COLO668 (cell line): ENCODE data around the gene NPRL2.

Experiments
- DNase-seq: peaks from one replicate; lab custom pipeline; 2025; ENCODE audit not compliant: unreplicated experiment; lab: John Stamatoyannopoulos, UW

Gene NPRL2

DNA sequence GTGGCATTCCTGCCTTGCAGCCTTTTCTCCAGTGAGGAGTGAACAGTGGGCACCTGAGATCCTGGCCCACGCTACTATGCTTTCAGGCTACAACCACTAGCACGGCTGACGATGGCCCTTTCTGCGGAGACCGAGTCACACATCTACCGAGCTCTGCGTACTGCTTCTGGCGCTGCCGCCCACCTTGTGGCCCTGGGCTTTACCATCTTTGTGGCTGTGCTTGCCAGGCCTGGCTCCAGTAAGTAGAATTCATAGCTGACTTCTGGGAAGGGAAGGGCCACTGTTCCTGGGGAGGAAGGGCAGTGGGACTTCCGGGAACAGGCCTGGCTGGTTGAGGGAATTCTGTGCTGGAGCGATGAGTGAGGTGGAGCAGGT, 735 bp upstream of the NPRL2 start:
- peak; percentile 25 for DNase-seq

GRCh38 chr3:50350213-50350526, 405 bp downstream of the NPRL2 start:
- DNase-seq: no peak

DNA sequence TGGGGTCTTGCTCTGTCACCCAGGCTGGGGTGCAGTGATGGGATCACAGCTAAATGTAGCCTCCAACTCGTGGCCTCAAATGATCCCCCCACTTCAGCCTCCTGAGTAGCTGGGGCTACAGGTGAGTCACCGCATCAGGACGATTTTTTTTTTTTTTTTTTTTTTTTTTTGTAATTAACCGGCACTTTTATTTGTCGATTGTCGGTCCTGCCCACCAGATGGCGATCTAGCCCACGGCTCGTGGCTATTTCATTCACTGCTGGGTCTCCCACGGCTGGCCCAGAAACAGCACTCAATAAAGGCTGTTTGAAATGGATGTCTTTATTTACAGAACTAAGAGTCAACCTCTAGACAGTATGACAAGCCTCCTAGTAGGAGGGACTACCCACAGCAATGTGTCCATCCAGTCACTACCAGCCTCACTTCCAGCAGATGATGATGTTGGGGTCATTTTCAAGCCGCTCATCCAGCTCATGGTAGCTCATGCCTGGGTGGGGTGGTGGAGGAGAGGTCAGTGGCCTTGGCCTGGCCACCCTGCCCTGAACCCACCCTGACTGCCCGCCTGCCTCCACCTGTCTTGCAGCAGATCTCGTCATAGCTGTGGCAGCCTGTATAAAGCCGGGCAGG, 3.3 kb downstream of the NPRL2 start:
- peak; percentile 56 for DNase-seq

DNA sequence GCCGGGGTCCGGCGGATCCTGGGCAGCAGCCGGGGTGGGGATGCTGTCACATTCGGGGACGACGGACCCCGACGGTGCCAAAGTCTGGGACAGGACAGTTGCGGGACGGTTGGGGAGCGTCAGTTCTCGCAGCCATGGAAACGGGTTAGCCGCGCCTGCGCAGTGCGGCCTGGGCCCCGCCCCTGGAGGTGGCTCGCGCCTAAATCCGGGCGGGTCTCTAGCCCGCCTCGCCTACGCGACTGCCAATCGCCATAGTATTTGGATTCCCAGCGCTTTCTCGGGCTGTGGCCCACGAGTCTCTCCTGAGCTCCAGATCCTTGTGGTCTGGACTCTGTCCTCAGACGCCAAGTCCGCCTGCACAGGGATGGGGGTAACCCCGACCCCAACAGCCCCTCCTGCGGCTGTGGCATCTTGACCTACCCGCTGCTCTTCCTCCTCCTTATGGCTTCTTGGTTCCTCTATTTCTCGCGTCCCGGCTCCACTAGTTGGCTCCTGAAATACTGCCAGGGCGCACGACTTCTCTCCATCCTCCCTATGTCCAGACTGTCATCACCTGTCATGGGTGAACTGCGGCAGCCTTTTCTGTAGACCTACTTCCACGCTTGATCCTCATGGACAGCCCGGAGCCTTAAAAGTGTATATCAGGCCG, 4.9 kb downstream of the NPRL2 start, which contains the start of gene ZMYND10:
Gene ZMYND10, minus strand, starts transcription at position 147 of the 649 bp plus-strand sequence. CDS start 153 bp downstream, outside the sequence.
- DNase-seq: no peak

DNA sequence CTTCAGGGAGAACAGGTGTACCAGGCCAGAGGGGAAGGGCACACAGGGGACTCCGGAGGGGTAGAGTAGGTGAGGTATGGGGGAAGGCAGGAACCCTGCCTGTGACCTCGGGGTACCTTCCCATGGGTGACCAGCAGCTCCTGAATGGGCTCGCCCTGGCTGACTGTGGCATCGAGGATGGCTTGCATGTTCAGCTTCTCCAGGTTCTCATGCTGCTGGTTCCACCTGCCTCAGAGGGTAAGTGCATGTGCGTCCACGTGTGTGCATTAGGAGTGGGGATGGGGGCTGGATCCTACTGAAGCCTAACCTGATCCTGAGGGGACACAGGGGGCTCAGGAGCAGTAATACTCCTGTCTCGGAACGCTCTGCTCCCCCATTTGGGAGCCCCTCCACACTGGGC, 5.6 kb downstream of the NPRL2 start:
- no peak for DNase-seq

DNA sequence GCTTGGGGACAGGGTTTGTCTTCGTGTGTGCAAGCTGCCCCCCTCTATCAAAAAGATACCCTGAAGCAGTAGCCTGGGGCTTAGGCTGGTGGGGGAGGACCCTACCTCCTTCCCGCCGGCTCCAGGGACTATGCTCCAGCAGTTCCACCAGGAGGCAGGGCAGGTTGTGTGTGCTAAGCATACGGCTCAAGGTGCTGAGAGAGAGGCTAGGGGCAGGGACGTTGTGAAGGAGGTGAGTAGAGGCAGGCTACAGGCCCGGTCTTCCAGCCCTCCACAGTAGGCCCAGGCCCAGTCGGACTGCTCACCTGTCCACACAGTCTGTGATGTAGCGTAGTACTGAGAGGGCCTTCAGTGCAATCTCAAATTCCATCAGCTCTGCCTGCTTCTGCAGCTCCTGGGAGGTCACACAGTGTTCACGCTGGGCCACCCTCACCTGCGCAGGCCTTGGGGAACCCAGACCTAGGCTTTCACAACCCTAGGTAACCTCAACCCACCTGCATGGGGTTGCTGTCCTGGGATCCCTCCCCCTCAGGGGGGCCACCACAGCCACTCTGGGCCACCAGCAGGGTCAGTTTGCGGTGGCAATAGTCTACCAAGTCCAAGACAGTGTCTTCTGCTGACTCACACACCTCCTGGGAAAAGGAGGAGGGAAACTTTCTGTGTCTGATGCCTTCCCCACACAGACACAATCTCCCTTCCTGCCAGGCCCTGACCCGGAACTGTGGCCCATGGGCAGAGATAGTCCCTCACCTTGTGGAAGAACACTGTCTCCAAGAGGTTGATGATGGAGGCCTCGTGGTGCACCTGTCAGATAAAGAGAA, 7.6 kb downstream of the NPRL2 start:
- DNase-seq: no peak

DNA sequence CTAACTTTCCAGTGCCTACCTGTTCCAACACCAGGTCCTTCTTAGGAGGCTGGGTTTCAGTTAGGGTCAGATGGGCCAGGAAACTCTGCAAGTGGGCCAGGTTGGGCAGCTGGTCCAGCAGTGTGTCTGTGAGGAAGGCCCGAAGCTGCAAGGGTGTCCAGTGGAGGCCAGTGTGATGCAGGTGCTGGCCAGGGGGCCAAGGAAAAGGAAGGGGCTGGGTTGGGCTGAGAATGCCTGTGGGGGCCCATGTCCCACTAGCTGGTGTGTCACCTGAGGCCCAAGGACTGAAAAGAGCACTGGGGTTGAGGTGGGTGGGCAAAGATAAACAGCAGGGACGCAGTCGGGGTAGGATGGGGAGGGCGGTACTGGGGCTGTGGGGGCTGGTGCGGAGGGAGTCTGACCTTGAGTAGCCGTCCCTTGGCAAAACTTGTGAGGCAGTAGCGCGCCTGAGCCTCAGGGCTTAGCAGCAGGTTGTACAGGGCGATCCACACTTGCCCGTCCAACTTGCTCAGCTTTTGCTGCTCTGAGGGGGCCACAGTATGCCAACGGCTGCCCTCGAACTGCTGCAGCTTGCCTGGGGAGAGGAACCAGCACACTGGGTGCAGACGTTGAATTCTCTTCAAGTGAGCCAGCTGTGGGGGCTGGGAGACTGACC, 8.5 kb downstream of the NPRL2 start:
- DNase-seq: no peak

DNA sequence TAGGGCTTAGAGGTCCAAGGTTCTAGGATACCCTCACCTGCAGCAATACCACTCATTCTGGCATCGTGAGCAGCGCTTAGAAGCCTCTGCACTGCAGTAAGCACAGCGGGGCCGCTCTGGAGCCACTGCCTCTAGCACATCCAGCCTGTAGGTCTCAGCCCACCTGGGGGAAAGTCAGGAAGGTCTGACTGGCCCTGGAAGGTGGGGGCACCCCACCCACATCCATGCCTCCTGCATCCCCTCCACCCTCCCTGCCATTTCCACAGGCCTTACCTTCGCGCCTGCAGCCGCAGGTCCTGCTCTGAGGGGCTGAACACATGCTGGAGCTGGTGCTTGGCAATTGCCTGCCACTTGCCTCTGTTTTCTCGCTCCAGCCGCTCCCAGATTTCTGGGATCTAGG, 9.0 kb downstream of the NPRL2 start:
- DNase-seq: no peak

DNA sequence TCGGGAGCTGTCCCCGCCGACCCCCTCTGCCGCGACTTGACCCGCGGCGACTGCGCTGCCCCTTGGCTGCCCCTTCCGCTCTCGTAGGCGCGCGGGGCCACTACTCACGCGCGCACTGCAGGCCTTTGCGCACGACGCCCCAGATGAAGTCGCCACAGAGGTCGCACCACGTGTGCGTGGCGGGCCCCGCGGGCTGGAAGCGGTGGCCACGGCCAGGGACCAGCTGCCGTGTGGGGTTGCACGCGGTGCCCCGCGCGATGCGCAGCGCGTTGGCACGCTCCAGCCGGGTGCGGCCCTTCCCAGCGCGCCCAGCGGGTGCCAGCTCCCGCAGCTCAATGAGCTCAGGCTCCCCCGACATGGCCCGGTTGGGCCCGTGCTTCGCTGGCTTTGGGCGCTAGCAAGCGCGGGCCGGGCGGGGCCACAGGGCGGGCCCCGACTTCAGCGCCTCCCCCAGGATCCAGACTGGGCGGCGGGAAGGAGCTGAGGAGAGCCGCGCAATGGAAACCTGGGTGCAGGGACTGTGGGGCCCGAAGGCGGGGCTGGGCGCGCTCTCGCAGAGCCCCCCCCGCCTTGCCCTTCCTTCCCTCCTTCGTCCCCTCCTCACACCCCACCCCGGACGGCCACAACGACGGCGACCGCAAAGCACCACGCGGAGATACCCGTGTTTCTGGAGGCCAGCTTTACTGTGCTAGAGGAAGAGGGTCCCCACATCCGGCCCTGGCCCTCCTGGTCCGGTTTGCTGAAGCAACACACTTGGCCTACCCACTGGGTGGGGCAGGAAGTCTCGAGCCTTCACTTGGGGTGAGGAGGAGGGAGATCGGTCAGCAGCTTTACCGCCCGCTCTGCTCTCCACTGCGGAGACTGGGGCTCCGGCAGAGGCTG, 9.9 kb downstream of the NPRL2 start, which contains the start of gene RASSF1:
Gene RASSF1, minus strand, starts transcription at position 389 of the 882 bp plus-strand sequence. Its CDS starts 31 bp downstream, at position 358.
- DNase-seq: no peak

GRCh38 chr3:50340147-50340447, 10.5 kb downstream of the NPRL2 start:
- no peak for DNase-seq

DNA sequence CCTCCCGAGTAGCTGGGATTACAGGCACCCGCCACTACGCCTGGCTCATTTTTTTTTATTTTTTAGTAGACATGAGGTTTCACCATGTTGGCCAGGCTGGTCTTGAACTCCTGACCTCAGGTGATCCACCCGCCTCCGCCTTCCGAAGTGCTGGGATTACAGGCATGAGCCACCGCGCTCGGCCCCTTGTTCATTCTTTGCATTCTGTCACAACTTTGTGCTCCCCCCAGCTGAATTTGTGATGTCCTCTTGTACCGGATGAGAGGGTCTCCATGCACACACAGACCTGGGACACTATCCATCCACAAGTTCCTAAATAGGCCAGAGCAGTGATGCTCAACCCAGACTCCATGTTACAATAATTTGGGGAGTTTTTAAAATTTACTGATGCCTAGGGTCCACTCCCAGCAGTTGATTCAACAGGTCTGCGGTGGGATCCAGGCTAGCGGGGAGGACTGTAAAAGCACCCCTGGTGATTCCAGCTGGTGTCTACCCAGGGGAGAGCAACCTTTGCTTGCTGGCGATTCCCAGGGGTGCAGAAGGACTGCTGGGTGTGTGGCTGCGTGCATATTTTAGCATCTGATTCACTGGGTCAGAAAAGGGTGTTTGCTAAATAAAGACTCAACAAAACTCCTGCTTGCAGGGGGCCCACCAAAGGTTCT, 11.0 kb downstream of the NPRL2 start:
- no peak for DNase-seq

GRCh38 chr3:50338965-50339364, 11.6 kb downstream of the NPRL2 start:
- no peak for DNase-seq

GRCh38 chr3:50337175-50337861, 13.3 kb downstream of the NPRL2 start:
- DNase-seq: peak; percentile 97

- DNase-seq: no peak
These were observed 14.0 kb downstream of the NPRL2 start for GRCh38 chr3:50336452-50337174.

GRCh38 chr3:50334339-50335075, 16.1 kb downstream of the NPRL2 start:
- no peak for DNase-seq

GRCh38 chr3:50333744-50334328, 16.7 kb downstream of the NPRL2 start:
- DNase-seq: no peak

DNA sequence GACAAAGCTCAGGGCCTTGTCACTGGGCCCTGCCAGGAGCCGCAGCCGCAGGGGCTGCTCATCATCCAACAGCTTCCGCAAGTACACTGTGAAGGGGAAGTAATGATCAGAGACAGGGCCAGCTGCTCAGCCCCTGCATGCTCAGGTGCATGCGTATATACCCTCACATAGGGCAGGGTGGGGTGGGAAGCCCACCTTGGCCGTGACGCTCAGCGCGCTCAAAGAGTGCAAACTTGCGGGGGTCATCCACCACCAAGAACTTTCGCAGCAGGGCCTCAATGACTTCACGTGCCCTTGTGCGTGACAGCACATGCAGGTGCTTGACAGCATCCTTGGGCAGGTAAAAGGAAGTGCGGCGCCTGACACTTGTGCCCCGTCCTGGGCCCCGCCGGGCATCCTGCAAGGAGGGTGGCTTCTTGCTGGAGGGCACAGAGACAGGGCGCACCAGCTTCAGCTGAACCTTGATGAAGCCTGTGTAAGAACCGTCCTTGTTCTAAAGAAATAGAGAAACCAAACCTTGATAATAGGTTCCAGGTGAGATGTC, 19.1 kb downstream of the NPRL2 start:
- no peak for DNase-seq

DNA sequence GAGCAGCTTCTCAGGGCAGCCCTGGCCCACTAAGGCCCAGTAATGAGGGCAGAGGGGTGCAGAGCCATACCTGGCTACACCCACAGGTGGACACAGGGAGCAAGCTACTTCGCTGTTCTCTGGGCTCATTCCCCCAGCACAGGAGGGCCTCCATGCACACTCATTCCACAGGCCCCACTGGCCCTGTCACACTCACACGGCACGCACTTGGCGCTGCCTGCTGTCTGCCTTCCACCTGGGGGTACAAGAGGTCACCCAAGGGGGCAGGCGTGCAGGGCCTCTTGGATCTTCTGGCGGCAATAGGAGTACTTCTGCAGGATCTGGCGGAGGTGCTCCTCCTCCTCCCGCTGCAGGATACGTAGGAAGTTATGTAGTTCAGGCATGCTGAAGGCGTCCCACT, 20.2 kb downstream of the NPRL2 start:
- no peak for DNase-seq
